ENCODE data around the gene STPG2.

The STPG2 gene

GRCh38 chr4:97990409-97990808, 152.9 kb downstream of the STPG2 start:
- Histone ChIP-seq H3K4me3 (ENCODE audit: low read length) (no peak overlapping the region), H3K9ac (ENCODE audit: low read length) (no peak overlapping the region), H3K27me3 (ENCODE audit: control insufficient read depth, insufficient read depth, low read length) (no peaks in the 10 kb centered on the region), H3K4me1 (ENCODE audit: control insufficient read depth, insufficient read depth, low read length) (no peaks in the 10 kb centered on the region), H3K9me3 (ENCODE audit: control insufficient read depth, low read length) (no peaks in the 10 kb centered on the region), H3K36me3 (ENCODE audit: control insufficient read depth, insufficient read depth, low read length) (no peaks in the 10 kb centered on the region)

DNA sequence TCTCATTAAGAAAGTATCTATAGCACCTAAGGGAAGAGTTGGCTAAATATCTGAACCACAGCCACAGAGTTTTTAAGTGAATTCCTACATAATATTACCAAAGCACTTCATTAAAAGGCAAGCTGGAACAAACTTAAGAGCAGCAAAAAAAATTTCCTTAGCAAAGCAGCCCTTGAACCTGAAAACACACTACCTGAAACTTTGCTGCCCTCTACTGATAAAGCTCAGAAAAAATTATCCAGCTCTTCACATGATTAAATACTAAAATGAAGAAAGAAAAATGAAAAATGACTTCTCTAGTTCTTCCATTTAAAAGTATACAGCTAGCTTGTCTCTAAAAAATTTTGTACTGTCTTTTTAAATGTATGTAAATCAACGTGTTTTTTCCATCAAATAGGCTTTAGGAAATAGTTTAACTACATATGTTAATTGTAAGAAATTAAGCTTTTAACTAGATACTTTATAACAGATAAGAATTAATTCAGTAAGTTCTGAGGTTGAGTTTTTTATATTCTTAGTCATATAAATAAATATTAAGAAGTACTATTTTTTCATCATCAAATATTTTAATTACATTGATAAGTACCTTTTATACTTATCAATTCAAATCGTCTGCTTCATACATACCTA, 156.1 kb downstream of the STPG2 start:
- Histone ChIP-seq H3K4me1 (ENCODE audit: control insufficient read depth, insufficient read depth, low read length) (no peaks in the 10 kb centered on the region), H3K9ac (ENCODE audit: low read length) (no peak overlapping the region), H3K36me3 (ENCODE audit: control insufficient read depth, insufficient read depth, low read length) (no peaks in the 10 kb centered on the region), H3K4me3 (ENCODE audit: low read length) (no peak overlapping the region), H3K27me3 (ENCODE audit: control insufficient read depth, insufficient read depth, low read length) (no peaks in the 10 kb centered on the region), H3K9me3 (ENCODE audit: control insufficient read depth, low read length) (no peaks in the 10 kb centered on the region)

DNA sequence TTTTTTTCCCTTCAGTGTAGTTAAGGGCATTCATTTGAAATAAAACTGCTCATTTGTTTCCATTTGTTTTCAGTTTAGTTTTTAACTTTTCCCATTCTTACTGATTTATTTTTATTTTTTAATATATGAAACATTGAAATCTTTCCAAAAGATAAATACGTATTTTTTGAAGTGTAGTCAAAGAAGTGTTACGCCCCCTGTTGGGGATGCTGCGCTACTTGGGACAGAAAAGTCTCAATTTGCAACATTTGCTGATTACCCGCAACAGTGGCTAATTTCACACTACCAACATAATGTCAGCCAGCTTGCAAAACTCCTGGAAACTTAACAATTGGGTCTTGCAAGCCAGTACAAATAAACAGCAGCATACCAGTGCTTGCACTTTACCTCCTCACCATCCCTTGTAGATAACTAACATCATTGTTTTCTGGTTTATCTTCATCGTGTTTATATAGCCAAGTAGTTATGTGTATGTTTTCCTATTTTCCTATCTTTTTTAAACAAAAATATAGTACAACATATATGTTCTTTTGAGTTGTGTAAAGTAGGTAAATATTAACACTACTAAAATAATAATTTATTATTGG, 158.6 kb downstream of the STPG2 start:
- H3K4me3 ChIP-seq (ENCODE audit: low read length): no peak overlapping the region
- no peaks in the 10 kb centered on the region for H3K4me1 ChIP-seq (ENCODE audit: control insufficient read depth, insufficient read depth, low read length)

DNA sequence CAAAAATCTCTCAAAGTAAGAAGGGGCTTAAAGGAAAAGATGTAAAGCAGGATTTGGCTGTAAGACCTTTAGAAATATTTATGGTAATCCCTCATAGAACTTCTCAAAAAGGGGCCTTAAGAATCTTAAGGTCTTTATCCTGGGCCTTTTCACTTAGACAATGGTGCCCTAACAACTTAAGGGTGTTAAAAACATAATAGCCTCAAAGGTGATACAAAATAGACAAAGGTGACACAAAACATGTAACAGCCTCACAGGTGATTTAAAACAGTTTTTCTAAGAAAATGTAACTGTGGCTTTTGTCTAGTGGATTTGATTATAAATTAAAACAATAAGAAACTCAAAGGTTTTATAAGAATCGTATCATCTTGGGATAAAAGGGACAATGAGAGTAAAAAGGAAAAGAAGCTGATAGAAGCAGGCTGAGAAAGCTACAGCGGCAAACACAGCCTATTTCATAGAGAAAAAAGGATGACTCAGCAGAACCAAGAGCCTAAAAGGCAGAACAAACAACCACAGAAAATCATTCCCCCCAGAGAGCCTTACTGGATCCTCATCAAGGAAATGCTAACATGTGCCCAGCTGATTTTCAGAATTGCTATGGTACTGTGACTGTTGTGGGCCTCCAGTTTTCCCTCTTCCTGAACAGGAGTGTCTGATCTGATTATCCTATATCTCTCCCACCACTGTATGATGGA, 164.3 kb downstream of the STPG2 start:
- H3K36me3 ChIP-seq (ENCODE audit: control insufficient read depth, insufficient read depth, low read length): no peaks in the 10 kb centered on the region
- no peaks in the 10 kb centered on the region for H3K9me3 ChIP-seq (ENCODE audit: control insufficient read depth, low read length)
- no peaks in the 10 kb centered on the region for H3K4me1 ChIP-seq (ENCODE audit: control insufficient read depth, insufficient read depth, low read length)
- H3K9ac ChIP-seq (ENCODE audit: low read length): no peak overlapping the region
- no peak overlapping the region for H3K4me3 ChIP-seq (ENCODE audit: low read length)
- H3K27me3 ChIP-seq (ENCODE audit: control insufficient read depth, insufficient read depth, low read length): no peaks in the 10 kb centered on the region

More for the DNA sequence above, 158.6 kb downstream of the STPG2 start:
- no peaks in the 10 kb centered on the region for H3K27me3 ChIP-seq (ENCODE audit: control insufficient read depth, insufficient read depth, low read length)
- H3K36me3 ChIP-seq (ENCODE audit: control insufficient read depth, insufficient read depth, low read length): no peaks in the 10 kb centered on the region
- H3K9ac ChIP-seq (ENCODE audit: low read length): no peak overlapping the region
- no peaks in the 10 kb centered on the region for H3K9me3 ChIP-seq (ENCODE audit: control insufficient read depth, low read length)

DNA sequence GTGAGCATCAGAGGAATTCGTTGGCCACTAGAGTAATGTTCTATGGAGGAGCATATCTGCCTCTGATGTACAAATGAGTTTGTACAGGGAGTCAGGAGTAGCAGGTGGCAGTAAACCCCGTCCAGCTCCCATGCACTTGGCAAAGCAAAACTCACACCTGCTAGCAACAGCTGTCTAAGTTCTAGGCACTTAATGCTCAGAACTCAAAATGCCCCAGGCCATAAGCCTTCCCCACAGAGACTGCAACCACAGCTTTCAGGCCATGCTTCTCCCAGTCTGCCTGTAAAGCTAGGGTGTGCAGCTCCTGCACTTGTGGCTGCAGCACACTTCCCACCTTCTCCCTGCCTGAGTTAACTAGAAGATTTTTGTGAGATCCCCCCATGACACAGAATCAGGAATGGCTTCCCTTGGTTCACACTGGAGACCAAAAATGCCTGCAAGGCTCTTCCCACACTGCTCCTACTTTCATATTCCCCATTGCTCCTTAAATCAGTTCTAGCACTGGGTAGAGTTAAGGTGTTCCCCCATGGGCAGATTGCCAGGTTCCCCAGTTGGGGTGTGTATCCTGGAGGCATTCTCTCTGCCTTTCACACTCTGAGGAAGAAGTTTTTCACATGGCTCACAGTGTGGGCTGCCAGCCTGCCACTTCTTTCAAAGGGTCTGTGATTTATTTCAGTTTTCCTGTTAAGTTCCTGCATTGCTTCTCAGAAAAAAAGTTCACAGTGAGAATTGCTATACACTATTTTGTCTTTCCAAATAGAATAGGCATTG, 189.9 kb downstream of the STPG2 start:
- Histone ChIP-seq H3K9me3 (ENCODE audit: control insufficient read depth, low read length) (peaks cover 3% of the 10 kb centered on the region), H3K36me3 (ENCODE audit: control insufficient read depth, insufficient read depth, low read length) (no peaks in the 10 kb centered on the region), H3K4me1 (ENCODE audit: control insufficient read depth, insufficient read depth, low read length) (no peaks in the 10 kb centered on the region), H3K4me3 (ENCODE audit: low read length) (no peak overlapping the region), H3K27me3 (ENCODE audit: control insufficient read depth, insufficient read depth, low read length) (no peaks in the 10 kb centered on the region), H3K9ac (ENCODE audit: low read length) (no peak overlapping the region)

- H3K36me3 ChIP-seq (ENCODE audit: control insufficient read depth, insufficient read depth, low read length): no peaks in the 10 kb centered on the region
- peaks cover 3% of the 10 kb centered on the region for H3K9me3 ChIP-seq (ENCODE audit: control insufficient read depth, low read length)
- no peak overlapping the region for H3K9ac ChIP-seq (ENCODE audit: low read length)
- H3K4me3 ChIP-seq (ENCODE audit: low read length): no peak overlapping the region
- H3K4me1 ChIP-seq (ENCODE audit: control insufficient read depth, insufficient read depth, low read length): no peaks in the 10 kb centered on the region
- H3K27me3 ChIP-seq (ENCODE audit: control insufficient read depth, insufficient read depth, low read length): no peaks in the 10 kb centered on the region
These were observed 190.5 kb downstream of the STPG2 start for GRCh38 chr4:97952763-97953162.

GRCh38 chr4:97950836-97951235, 192.4 kb downstream of the STPG2 start:
- H3K9me3 ChIP-seq (ENCODE audit: control insufficient read depth, low read length): peaks cover 3% of the 10 kb centered on the region
- no peaks in the 10 kb centered on the region for H3K36me3 ChIP-seq (ENCODE audit: control insufficient read depth, insufficient read depth, low read length)
- no peaks in the 10 kb centered on the region for H3K4me1 ChIP-seq (ENCODE audit: control insufficient read depth, insufficient read depth, low read length)
- no peak overlapping the region for H3K9ac ChIP-seq (ENCODE audit: low read length)
- no peaks in the 10 kb centered on the region for H3K27me3 ChIP-seq (ENCODE audit: control insufficient read depth, insufficient read depth, low read length)
- H3K4me3 ChIP-seq (ENCODE audit: low read length): no peak overlapping the region

DNA sequence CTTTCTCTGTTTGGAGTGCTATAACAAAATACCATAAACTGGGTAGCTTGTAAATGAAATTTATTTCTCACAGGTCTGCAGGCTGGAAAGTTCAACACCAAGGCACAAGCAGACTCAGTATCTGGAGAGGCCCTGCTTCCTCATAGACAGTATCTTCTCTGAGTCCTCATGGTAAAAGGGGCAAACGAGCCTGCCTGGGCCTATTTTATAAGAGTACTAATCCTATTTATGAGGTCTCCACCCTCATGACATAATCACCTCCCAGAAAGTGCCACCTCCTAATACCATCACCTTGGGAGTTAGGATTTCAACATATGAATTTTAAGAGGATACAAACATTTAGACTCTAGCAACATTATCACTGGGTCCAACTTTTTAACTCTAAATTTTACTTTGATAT, 200.3 kb downstream of the STPG2 start:
- Histone ChIP-seq H3K9ac (ENCODE audit: low read length) (no peak overlapping the region), H3K4me3 (ENCODE audit: low read length) (no peak overlapping the region), H3K36me3 (ENCODE audit: control insufficient read depth, insufficient read depth, low read length) (no peaks in the 10 kb centered on the region), H3K9me3 (ENCODE audit: control insufficient read depth, low read length) (no peaks in the 10 kb centered on the region), H3K27me3 (ENCODE audit: control insufficient read depth, insufficient read depth, low read length) (no peaks in the 10 kb centered on the region), H3K4me1 (ENCODE audit: control insufficient read depth, insufficient read depth, low read length) (no peaks in the 10 kb centered on the region)

- Histone ChIP-seq H3K9ac (ENCODE audit: low read length) (no peak overlapping the region), H3K4me1 (ENCODE audit: control insufficient read depth, insufficient read depth, low read length) (no peaks in the 10 kb centered on the region), H3K4me3 (ENCODE audit: low read length) (no peak overlapping the region), H3K36me3 (ENCODE audit: control insufficient read depth, insufficient read depth, low read length) (no peaks in the 10 kb centered on the region), H3K27me3 (ENCODE audit: control insufficient read depth, insufficient read depth, low read length) (no peaks in the 10 kb centered on the region), H3K9me3 (ENCODE audit: control insufficient read depth, low read length) (no peaks in the 10 kb centered on the region)
These were observed 201.1 kb downstream of the STPG2 start for GRCh38 chr4:97942137-97942536.

DNA sequence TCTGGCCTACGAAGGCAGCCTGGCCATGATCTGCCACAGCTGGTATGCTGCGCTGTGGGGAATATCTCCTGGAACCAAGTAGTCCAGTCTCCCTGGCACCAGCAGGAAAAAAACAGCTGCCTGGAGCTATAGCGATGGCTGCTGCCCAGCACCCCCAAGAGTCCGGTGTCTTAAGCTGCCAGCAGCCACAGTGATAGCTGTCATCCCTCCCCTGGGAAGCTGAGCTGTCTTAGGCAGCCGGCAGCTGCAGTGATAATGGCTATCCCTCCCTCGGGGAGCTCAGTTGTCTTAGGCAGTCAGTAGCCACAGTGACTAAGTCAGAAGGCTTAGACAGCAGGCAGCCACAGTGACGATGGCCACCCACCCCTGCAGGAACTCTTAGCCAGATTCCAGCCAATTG, 205.1 kb downstream of the STPG2 start:
- H3K4me1 ChIP-seq (ENCODE audit: control insufficient read depth, insufficient read depth, low read length): no peaks in the 10 kb centered on the region
- no peak overlapping the region for H3K9ac ChIP-seq (ENCODE audit: low read length)
- H3K36me3 ChIP-seq (ENCODE audit: control insufficient read depth, insufficient read depth, low read length): no peaks in the 10 kb centered on the region
- H3K4me3 ChIP-seq (ENCODE audit: low read length): no peak overlapping the region
- no peaks in the 10 kb centered on the region for H3K9me3 ChIP-seq (ENCODE audit: control insufficient read depth, low read length)
- H3K27me3 ChIP-seq (ENCODE audit: control insufficient read depth, insufficient read depth, low read length): no peaks in the 10 kb centered on the region

DNA sequence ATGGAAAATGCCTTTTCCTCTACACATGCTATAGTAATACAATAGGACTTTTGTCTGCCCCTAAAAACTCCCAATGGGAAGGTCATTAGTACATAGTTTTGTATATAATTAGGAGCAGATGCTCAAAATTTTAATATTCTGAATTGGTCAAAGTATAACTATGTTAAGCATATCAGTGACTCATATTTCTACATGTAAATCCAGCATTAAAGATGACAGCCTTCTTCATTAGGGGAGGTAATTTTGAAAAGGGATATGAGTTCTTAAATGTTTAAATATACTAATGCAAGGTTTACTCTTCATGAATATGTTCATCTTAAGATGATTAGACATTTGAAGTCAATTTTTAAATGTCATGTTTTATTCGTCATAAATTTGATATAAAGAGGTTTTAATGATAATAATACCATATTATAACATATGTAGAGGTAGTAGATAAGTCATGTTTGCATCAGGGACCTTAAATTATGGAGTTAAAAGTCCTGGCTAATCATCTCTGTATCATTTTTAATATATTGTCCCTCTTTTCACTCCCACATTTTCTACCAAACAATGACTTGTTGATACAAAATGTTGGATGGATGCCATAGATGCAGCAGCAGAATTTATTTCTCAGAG, 218.8 kb downstream of the STPG2 start:
- Histone ChIP-seq H3K27me3 (ENCODE audit: control insufficient read depth, insufficient read depth, low read length) (no peaks in the 10 kb centered on the region), H3K4me1 (ENCODE audit: control insufficient read depth, insufficient read depth, low read length) (no peaks in the 10 kb centered on the region), H3K9me3 (ENCODE audit: control insufficient read depth, low read length) (no peaks in the 10 kb centered on the region), H3K9ac (ENCODE audit: low read length) (no peak overlapping the region), H3K4me3 (ENCODE audit: low read length) (no peak overlapping the region), H3K36me3 (ENCODE audit: control insufficient read depth, insufficient read depth, low read length) (no peaks in the 10 kb centered on the region)

- H3K9me3 ChIP-seq (ENCODE audit: control insufficient read depth, low read length): no peaks in the 10 kb centered on the region
- H3K36me3 ChIP-seq (ENCODE audit: control insufficient read depth, insufficient read depth, low read length): no peaks in the 10 kb centered on the region
- no peaks in the 10 kb centered on the region for H3K4me1 ChIP-seq (ENCODE audit: control insufficient read depth, insufficient read depth, low read length)
- no peaks in the 10 kb centered on the region for H3K27me3 ChIP-seq (ENCODE audit: control insufficient read depth, insufficient read depth, low read length)
- H3K9ac ChIP-seq (ENCODE audit: low read length): no peak overlapping the region
- no peak overlapping the region for H3K4me3 ChIP-seq (ENCODE audit: low read length)
These were observed 220.2 kb downstream of the STPG2 start for GRCh38 chr4:97923096-97923495.
